ENCODE data around the gene BAG5. TPM values are rescaled to one million over a fixed set of nuclear protein-coding genes. Genes with fewer than 3 reads are reported as not detected.

Gene BAG5
- total and polyA plus RNA-seq, 8 donors, result 22.7 to 32.1 (median 25.9) TPM

- intact Hi-C loops (cut with DNase I), result no loop called here
These were observed 6.5 kb upstream of the BAG5 start for GRCh38 chr14:103568952-103569351.

GRCh38 chr14:103563844-103564505, 1.5 kb upstream of the BAG5 start:
- peaks cover 17 to 61% of the 10 kb centered on the region in 2 donors for H3K4me1 ChIP-seq
- H3K27me3 ChIP-seq, result no peaks in the 10 kb centered on the region
- peak overlapping the region; percentile 81 to 99 for H3K4me3 ChIP-seq
- H3K9me3 ChIP-seq, result no peaks in the 10 kb centered on the region
- peak overlapping the region in 1 of 2 donors; percentile 97 for H3K27ac ChIP-seq
- ATAC-seq (no peak), DNase-seq (no peak)
- peaks cover 0 to 12% of the 10 kb centered on the region in 2 donors for H3K36me3 ChIP-seq
- TF ChIP-seq CTCF (IDR thresholded peaks at IDR 0.05), result no peak
- intact Hi-C loops (cut with DNase I), result no loop called here

More at GRCh38 chr14:103568952-103569351, 6.5 kb upstream of the BAG5 start:
- Histone ChIP-seq H3K36me3 (peaks cover 0 to 17% of the 10 kb centered on the region in 2 donors), H3K9me3 (no peaks in the 10 kb centered on the region), H3K4me3 (no peak overlapping the region), H3K27ac (peak overlapping the region in 1 of 2 donors; percentile 28), H3K27me3 (no peaks in the 10 kb centered on the region), H3K4me1 (peaks cover 4 to 32% of the 10 kb centered on the region in 2 donors)
- no peak for DNase-seq
- ATAC-seq, result no peak
- no peak for TF ChIP-seq CTCF (IDR thresholded peaks at IDR 0.05)

- peaks cover 0 to 20% of the 10 kb centered on the region in 2 donors for H3K36me3 ChIP-seq
- no peak for TF ChIP-seq CTCF (IDR thresholded peaks at IDR 0.05)
- peak overlapping the region; percentile 93 to 97 for H3K27ac ChIP-seq
- no peaks in the 10 kb centered on the region for H3K9me3 ChIP-seq
- peaks cover 17 to 68% of the 10 kb centered on the region in 2 donors for H3K4me1 ChIP-seq
- peak overlapping the region; percentile 81 to 99 for H3K4me3 ChIP-seq
- ATAC-seq (no peak), DNase-seq (no peak)
- no peaks in the 10 kb centered on the region for H3K27me3 ChIP-seq
- intact Hi-C loops (cut with DNase I), result no loop called here
These were observed 766 bp upstream of the BAG5 start for GRCh38 chr14:103563226-103563620.

GRCh38 chr14:103562179-103562428, 353 bp downstream of the BAG5 start:
- Histone ChIP-seq H3K9me3 (no peaks in the 10 kb centered on the region), H3K27me3 (no peaks in the 10 kb centered on the region), H3K4me3 (peak overlapping the region; percentile 81 to 99), H3K27ac (peak overlapping the region; percentile 93 to 97), H3K4me1 (peaks cover 17 to 78% of the 10 kb centered on the region in 2 donors), H3K36me3 (peaks cover 0 to 31% of the 10 kb centered on the region in 2 donors)
- DNase-seq, result no peak
- ATAC-seq, result no peak
- intact Hi-C loops (cut with DNase I), result no loop called here
- TF ChIP-seq CTCF (IDR thresholded peaks at IDR 0.05), result no peak

GRCh38 chr14:103561381-103562178, 877 bp downstream of the BAG5 start:
- Histone ChIP-seq H3K27ac (peak overlapping the region; percentile 93 to 97), H3K4me3 (peak overlapping the region; percentile 81 to 99), H3K27me3 (no peaks in the 10 kb centered on the region), H3K36me3 (peaks cover 0 to 32% of the 10 kb centered on the region in 2 donors), H3K9me3 (no peaks in the 10 kb centered on the region), H3K4me1 (peaks cover 17 to 75% of the 10 kb centered on the region in 2 donors)
- intact Hi-C loops (cut with DNase I), result no loop called here
- no peak for TF ChIP-seq CTCF (IDR thresholded peaks at IDR 0.05)
- ATAC-seq (peak; percentile 28), DNase-seq (peak in 1 of 4 donors; percentile 40)
